Keratinocyte (primary cell): ENCODE data around the gene NTNG1.

Experiments used
- CTCF ChIP-seq, 3 experiments: IDR thresholded peaks in 1 of 3; conservative IDR thresholded peaks in 1 of 3; optimal IDR thresholded peaks in 1 of 3; 2 replicates in 2 of 3; 3 replicates in 1 of 3; pipeline versions ENCODE3 to v1.5.1; 2011; ENCODE audit warnings: low read length in 3 of 3, mild to moderate bottlenecking in 3 of 3, moderate library complexity in 2 of 3, control low read depth in 1 of 3, inconsistent platforms in 1 of 3; ENCODE audit not compliant: insufficient read depth in 2 of 3; ENCODE audit errors: extremely low read depth in 1 of 3
- EZH2 ChIP-seq: IDR thresholded peaks from one replicate; pipeline ENCODE4 v1.6.1; 2012; ENCODE audit warnings: inconsistent platforms, mild to moderate bottlenecking, low read length, moderate library complexity

GRCh38 chr1:107293901-107294613, 153.2 kb downstream of the NTNG1 start:
- TF ChIP-seq CTCF (optimal IDR thresholded peaks at IDR 0.05 in 1 of 3, IDR thresholded peaks at IDR 0.05 in 1 of 3, conservative IDR thresholded peaks at IDR 0.05 in 1 of 3; ENCODE audit: extremely low read depth in 1 of 3, insufficient read depth in 2 of 3, low read length in 3 of 3) (no peak), EZH2 (no peak)
